GM19043 (cell line): ENCODE results near the gene SLC15A3.
A peak's percentile ranks its signal among the peaks of the same experiment; 100 is the strongest.

Experiments
- ATAC-seq: cut with Tn5 transposase; IDR thresholded peaks from one replicate; pipeline ENCODE4 v1.9.1; 2021; ENCODE audit warnings: low read depth; ENCODE audit not compliant: unreplicated experiment

The SLC15A3 gene

GRCh38 chr11:60932605-60933356 is 19.2 kb downstream of the SLC15A3 start:
- ATAC-seq, result peak; percentile 59

DNA sequence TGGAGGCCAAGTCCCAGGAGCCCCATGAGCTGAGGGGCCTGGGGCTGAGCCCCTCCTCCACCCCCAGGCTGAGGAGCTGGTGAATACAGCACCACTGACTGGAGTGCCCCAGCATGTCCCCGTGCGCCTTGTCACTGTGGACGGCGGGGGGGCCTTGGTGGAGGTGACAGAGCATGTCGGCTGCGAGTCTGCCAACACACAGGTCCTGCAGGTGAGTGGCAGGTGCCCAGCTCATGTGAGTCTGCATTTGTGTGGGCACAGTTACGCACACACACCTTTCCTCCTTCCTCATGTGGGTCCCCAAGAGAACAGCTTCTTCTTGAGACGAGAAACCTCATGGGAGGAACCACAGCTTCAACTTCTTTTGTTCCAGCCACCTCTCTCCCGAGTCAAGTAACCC is 20.1 kb downstream of the SLC15A3 start:
- no peak for ATAC-seq

DNA sequence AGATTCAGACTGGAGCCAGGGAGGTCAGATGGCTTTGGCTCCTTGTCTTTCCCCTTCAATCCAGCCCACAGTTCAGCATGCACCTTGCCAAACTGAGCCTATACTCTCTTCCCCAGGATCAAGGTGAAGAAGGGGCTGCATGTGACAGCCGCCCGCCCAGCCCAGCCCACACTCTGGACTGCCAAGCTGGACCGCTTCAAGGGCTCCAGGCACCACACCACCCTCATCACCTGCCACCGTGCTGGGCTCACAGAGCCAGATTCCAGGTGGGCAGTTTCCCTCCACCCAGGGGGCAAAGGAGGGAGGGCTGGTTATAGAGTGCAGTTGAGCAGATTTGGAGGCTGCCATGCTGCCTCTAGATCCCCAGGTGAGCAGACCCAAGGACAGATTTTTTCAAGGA is 21.6 kb downstream of the SLC15A3 start:
- ATAC-seq, result no peak

DNA sequence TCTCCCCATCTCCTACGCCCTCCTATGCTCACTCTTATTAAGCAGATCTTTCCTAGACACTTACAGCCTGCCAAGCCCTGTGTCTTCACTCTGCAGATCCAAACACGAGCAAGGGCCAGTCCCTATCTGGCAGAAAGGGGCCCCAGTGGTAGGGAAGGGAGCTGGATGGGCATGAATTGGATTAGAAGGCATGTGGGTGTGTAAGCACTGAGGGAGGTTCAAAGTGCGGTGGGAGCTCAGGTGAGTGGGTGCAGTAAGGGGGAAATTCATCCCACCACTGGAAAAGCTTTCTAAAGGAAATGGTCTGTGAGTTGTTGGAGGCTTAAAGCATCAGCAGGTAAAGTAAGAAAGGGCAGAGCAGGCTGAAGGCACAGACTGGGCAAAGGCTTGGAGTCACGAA is 22.2 kb downstream of the SLC15A3 start:
- ATAC-seq, result no peak

- no peak for ATAC-seq
Observed at GRCh38 chr11:60928563-60929001, 23.4 kb downstream of the SLC15A3 start.

DNA sequence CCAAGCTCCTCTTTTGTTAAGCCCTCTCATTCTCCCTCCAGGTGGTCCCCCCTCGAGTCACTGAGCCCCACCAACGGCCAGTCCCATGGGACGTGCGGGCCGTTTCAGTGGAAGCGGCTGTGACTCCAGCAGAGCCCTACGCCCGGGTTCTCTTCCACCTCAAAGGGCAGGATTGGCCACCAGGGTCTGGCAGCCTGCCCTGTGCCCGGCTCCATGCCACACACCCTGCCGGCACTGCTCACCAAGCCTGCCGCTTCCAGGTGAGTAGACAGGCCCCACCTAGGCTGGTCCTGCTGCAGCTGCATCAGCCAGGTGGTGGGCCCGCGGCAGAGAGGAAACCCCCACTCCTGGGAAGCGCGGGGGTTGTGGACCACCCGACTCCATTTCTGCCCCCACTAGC is 24.4 kb downstream of the SLC15A3 start:
- no peak for ATAC-seq

- ATAC-seq, result no peak
Observed at GRCh38 chr11:60927061-60927592, 24.8 kb downstream of the SLC15A3 start.

DNA sequence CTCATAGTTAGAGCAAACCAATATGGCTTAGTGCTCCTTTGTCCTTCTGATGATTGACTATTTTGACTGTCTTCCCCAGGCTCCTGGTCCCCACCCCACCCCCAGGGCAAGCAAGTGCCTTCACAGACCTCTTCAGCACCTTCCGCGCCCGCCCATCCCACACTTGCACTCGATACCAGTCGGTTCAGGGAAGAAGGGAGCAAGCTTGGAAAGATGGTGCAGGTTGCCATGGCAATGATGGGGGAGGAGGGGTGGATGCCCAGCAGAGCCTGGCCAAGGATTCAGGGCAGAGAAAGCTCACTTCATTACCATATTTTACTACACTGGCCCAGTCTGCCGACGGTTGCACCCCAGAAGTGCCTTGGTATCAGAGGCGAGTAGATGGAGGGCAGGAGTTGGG is 25.5 kb downstream of the SLC15A3 start:
- ATAC-seq, result no peak

- ATAC-seq, result no peak
Observed at GRCh38 chr11:60925868-60926267, 26.1 kb downstream of the SLC15A3 start.

- no peak for ATAC-seq
Observed at GRCh38 chr11:60924906-60925853, 26.8 kb downstream of the SLC15A3 start.

DNA sequence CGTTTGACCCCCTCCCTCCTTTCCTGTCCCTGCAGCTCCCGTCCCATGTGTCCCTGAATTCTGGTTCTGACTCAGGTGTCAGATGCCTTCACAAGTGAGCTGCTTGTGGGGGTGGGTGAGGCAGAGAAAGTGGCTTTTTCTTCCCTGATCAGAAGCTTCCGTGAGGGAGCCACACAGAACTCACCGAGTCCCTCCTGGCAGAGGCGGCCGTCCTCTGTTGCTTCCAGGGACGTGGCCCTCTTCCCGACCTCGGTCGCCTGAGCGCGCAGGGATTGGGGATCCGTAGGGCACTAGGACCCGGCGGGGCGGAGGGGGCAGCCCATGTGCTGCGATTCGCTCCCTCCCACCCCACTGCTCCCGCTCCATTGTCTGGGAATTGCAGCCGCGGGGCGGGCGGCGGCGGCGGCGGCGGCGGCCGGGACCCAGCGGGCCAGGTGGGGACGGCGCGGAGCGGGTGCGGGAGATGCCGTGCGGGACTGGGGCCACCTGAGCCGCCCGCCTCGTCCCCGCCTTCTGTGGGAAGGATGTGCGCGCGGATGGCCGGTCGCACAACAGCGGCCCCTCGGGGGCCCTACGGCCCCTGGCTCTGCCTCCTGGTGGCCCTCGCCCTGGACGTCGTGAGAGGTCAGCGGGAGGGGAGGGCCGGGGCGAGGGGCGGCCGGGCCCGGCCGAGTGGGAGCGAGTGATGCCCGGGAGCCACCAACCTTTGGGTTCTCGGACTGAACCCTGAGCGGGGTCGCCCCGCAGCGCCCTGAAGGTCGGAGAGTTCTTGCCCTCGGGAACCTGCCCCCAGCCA is 27.7 kb downstream of the SLC15A3 start, which contains the start of gene TMEM132A:
Gene TMEM132A (plus strand): TSS at position 351 of the 796 bp plus-strand sequence. CDS start 174 bp downstream, at position 525.
- ATAC-seq, result no peak

GRCh38 chr11:60923800-60924109 is 28.2 kb downstream of the SLC15A3 start:
- no peak for ATAC-seq

GRCh38 chr11:60923326-60923725 is 28.6 kb downstream of the SLC15A3 start:
- no peak for ATAC-seq

- ATAC-seq, result no peak
Observed at GRCh38 chr11:60922906-60923305, 29.1 kb downstream of the SLC15A3 start.

DNA sequence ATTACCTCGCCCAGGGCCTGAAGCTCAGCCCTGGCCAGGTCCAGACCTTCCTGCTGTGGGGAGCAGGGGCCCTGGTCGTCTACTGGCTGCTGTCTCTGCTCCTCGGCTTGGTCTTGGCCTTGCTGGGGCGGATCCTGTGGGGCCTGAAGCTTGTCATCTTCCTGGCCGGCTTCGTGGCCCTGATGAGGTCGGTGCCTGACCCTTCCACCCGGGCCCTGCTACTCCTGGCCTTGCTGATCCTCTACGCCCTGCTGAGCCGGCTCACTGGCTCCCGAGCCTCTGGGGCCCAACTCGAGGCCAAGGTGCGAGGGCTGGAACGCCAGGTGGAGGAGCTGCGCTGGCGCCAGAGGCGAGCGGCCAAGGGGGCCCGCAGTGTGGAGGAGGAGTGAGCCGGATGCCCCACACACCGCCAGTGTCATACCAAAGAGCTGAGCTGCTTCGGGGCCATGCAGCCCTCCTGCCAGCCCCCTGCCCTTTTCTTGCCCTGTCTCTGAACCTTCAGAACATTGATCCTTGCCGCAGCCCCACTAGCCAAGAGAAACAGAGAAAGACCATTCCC is 30.1 kb downstream of the SLC15A3 start:
- no peak for ATAC-seq

DNA sequence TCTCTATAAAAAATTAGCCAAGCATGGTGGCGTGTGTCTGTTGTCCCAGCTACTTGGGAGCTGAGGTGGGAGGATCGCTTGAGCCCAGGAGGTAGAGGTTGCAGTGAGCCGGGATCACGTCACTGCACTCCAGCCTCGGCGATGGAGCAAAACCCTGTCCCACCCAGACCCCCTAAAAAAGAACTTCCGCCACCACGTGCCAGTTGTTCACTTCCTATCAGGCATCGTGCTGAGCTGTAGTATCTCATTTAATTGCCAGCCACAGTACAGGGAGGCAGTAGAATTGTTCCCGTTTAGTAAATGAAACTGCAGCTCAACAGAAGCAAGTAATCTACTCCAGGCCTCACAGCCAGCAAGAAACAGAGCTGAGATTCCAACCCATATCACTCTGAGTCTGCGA is 30.7 kb downstream of the SLC15A3 start:
- no peak for ATAC-seq

GRCh38 chr11:60919956-60920355 is 32.0 kb downstream of the SLC15A3 start:
- no peak for ATAC-seq

DNA sequence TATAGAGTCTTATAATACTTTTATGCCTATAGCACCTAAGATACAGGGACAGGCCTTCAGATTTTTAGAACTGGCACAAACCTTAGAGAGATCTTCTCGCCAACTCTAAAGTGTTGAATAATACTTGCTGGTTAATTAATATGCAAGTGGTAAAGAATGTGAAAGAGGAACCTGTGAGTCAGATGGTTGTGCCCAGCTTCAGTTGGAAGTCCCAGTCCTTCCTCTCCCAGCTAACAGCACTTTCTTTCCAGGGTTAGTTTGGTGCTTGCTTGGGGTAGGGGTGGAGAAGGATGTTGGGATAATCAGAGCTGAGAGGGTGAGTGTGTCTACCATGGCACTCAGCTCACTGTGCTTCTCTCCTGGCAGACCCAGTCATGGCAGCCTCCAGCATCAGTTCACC is 32.7 kb downstream of the SLC15A3 start:
- no peak for ATAC-seq

GRCh38 chr11:60918939-60919265 is 33.1 kb downstream of the SLC15A3 start:
- ATAC-seq, result no peak

DNA sequence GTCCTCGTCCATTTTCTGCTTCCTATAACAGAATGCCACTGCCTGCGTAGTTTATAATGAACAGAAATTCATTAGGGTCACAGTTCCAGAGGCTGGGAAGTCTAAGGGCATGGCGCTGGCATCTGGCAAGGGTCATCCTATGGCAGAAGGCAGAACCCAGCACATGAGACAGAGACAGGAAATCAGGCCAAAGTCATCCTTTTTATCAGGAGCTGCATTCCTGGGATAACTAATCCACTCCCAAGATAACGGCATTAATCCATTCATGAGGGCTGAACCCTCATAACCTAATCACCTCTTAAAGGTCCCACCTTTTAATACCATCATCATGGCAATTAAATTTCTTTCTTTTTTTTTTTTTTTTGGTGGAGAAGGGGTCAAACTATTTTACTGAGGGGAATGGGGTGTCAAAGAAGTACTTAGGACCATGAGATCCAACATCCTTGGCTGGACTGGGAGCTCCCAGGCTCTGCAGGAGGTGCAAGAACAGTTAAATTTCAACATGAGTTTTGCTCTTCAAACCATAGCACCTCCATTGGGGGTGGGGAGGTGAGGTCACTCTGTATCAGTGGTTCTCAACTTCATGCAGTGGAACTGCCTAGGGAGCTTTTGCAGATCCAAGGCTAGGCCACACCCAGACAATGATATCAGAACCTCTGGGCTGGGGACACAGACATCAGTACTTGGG is 33.6 kb downstream of the SLC15A3 start:
- ATAC-seq, result no peak
